ENCODE measurements around the gene VWA1.

The VWA1 gene, protein sequence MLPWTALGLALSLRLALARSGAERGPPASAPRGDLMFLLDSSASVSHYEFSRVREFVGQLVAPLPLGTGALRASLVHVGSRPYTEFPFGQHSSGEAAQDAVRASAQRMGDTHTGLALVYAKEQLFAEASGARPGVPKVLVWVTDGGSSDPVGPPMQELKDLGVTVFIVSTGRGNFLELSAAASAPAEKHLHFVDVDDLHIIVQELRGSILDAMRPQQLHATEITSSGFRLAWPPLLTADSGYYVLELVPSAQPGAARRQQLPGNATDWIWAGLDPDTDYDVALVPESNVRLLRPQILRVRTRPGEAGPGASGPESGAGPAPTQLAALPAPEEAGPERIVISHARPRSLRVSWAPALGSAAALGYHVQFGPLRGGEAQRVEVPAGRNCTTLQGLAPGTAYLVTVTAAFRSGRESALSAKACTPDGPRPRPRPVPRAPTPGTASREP

DNA sequence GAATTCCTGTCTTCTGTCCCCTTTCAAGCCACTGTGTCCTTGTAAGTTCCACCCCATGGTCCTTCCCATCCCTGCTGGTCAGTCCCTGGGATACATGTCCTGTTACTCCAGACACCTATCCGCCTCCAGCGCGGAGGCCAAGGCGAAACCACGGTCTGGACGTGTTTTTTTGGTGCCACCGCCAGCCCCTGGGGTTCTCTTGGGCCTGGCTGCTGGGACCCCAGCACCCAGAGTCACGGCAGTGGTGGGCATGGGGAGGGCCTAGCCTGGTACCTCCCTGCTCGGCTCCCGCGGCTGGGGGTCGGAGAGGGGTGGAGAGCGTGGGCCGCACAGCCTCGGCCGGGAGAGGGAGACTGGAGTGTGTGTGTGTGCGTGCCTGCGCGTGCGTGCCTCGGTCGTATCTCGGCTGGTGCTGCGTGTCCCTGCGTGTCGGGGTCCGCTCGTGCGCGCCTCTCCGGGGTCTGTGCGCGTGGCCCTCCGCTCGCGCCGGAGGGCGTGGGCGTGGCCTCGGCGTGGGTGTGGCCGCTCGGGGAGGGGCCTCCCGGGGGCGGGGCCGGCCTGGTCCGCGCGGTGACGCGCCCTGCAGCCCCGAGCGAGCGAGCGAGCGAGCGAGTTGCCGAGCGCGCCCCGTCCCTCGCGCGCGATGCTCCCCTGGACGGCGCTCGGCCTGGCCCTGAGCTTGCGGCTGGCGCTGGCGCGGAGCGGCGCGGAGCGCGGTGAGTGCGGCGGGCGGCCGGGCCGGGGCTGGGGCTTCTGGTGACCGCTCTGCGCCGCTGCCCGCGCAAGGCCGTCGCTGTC lies at the start of gene VWA1:
TSS of gene VWA1 (plus strand) at position 585 of the 798 bp plus-strand sequence. CDS start at position 644, 59 bp downstream.
- peak; percentile 77 for DNase-seq (ENCODE audit: low spot score)

DNA sequence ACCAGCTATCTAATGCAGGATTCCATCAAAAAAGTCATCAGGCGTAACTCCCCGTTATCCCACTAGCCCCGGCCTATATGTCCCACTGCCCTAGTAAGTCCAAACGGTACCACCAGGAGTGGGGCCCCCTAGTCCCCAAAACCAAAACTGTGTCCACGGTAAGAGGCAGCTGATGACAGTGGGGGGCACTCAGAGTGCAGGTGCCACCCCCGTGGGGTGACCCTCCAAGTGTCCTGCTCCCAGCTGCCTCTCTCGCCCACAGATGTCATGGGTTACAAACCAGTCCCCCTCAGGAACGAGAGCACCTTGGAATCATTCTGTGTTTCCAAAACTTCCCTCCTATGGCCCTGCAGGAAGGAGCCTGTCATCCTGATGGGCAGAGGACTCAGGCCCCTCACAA lies 49.6 kb upstream of the VWA1 start:
- DNase-seq (ENCODE audit: low spot score): no peak

DNA sequence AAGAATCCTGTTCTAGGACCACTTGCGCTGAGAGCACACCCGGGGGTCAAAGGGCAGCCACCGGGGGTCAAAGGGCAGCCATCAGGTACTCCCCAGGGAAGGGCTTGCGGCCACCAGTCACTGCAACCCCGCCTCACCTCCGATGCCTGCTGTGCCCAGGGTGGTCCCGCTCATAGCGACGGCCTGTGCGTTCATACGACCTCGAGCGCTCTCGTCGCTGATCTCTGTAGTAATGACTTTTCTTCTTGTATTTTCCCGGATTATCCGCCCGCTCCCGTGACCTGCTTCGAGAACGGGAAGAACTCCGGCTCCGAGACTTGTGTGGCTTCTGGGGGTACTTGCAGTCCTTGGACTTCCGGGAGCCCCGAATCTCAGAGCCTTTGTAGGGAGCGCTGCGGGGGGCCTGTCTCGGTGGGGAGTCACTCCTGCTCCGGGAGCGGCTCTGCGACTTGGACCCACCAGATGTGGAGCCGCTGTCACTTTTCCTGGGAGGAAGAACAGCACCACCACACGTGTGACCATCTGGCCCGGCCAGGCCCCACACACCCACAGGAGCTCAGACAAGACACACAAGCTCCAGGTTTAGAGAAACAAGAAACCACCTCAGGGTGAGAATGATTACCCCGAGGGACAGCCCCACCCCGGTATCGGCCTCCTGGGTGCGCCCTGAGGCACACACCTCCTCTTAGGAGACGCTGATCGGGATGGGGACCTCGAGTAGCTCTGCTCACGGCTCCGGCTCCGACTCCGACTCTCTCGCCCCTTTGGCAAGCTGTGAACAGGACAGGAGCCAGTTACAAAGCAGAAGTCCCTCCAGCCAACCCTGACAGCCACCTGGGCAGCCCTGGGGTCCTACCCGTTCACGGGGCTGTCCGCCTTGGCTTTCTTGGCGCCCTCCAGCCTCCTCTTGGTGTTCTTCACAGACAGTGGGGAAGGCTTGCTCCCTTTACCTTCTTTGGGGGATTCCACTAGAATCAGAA lies 48.1 kb upstream of the VWA1 start:
- DNase-seq (ENCODE audit: low spot score): no peak

DNA sequence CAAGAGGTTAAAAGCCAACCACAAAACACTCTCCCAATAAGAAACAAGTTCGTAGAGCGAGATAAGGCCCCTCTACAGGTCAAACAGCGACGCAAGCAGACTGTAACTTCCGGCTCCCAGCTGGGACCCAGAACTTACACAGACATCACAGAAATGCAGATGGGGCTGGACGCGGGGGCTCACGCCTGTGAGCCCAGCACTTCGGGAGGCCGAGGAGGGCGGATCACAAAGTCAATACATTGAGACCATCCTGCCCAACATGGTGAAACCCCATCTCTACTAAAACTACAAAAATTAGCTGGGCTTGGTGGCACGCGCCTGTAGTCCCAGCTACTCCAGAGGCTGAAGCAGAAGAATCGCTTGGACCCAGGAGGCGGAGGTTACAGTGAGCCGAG lies 47.4 kb upstream of the VWA1 start:
- no peak for DNase-seq (ENCODE audit: low spot score)

DNA sequence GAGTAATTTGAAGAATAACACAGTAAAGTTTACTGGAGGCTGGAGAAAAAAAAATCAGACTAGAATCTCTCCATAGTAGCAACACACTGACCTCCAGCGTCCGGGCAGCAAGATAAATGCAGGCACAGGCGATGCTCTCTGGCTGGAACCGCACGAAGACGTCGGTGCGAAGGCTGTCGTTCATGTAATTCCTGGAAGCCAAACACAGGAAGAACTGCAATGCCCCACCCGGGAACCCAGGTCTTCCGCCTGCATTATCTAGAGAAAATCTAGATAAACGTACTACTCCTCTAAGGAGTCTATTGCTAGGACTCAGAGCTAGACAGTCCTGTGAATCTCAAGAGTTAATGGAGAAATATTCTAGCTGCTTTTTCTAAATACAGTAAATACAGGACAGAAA lies 44.8 kb upstream of the VWA1 start:
- DNase-seq (ENCODE audit: low spot score): no peak

DNA sequence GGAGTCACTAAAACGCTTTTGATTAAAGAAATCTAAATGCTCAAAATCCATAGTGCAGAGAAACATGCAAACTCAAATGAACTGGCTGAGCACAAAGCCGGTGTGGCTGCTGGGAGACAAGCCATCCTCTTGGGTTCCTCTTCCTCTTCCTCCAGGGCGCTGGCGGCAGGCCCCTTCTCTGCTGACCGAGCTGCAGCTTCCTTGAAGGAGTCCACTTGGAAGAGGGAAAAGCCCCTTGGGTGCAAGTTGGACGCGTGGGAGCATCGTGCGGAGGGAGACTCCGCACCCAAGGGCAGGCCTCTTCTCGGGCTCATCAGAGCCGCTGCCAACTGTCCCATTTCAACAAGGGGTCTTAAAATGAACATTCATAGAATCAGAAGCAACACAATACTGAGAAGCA lies 44.3 kb upstream of the VWA1 start:
- DNase-seq (ENCODE audit: low spot score): no peak

DNA sequence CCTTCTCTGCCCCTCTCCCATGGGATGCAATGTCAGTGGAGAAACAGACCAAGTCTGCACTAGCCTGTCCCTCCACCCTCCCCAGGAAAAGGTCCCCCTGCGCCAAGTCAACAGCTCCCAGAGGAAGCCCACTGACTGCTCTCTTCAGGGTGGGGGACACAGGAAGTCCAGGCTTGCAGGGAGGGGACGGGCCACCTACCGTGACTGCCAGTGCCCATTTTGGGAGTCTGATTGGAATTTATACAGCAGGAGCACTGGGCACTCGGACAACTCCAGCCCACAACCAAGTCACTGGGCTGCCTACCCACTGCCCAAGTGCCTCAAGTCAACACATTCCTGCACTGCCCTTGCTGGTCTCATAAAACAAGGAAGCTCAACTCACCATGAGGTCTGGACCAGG lies 42.5 kb upstream of the VWA1 start:
- DNase-seq (ENCODE audit: low spot score): no peak

DNA sequence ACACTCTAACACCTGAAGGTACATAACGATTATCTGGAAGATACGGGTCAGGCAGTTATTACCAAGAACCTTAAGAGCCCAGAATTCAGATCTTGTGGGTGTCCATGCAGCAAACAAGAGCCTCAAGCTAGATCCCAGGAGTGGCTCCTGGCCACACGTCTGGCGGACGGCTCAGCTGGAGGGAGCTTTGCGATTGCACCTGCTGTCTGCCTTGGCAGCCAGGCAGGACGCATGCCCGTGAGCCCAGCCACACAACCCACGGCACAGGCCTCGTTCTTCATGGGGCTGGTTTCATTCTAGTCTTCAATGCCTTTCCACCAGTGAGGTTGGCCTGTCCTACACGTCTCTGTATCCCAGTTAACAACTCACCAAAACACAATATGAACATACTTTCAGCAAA lies 42.1 kb upstream of the VWA1 start:
- DNase-seq (ENCODE audit: low spot score): no peak

DNA sequence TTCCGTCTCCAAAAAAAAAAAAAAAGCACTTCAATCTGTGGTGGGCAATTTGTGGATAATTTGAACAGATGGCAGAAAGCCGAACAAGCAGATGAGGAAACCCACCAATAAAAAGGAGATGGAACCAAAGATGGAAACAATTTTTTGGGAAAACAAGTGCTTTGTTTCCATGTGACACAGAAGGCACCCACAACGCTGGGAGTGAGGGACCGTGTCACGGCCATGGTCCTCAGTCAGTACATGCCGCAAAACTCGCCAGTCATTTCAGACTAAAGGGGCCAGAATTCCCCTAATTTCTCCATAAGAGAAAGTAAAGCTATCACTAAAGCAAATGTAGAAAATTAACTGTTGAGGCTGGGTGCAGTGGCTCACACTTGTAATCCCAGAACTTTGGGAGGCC lies 41.4 kb upstream of the VWA1 start:
- no peak for DNase-seq (ENCODE audit: low spot score)

DNA sequence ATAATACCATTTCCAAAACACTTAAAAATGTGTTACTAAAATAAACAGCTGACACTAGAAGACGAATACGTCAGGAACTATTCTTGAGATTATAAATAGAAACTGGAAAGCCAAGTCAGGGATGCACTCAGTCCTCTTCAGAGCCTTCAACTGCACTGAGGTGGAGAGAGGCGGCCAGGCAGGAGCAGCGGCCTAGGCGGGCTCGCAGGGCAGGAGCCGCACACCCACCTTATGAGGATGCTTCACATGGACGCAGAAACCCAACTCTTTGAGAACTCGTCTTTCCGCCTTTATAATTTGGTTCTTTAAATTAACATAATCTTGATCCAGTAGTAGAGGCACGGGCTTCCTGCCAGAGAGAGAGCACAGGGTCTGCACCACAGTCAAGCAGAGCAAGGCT lies 40.3 kb upstream of the VWA1 start:
- DNase-seq (ENCODE audit: low spot score): no peak

DNA sequence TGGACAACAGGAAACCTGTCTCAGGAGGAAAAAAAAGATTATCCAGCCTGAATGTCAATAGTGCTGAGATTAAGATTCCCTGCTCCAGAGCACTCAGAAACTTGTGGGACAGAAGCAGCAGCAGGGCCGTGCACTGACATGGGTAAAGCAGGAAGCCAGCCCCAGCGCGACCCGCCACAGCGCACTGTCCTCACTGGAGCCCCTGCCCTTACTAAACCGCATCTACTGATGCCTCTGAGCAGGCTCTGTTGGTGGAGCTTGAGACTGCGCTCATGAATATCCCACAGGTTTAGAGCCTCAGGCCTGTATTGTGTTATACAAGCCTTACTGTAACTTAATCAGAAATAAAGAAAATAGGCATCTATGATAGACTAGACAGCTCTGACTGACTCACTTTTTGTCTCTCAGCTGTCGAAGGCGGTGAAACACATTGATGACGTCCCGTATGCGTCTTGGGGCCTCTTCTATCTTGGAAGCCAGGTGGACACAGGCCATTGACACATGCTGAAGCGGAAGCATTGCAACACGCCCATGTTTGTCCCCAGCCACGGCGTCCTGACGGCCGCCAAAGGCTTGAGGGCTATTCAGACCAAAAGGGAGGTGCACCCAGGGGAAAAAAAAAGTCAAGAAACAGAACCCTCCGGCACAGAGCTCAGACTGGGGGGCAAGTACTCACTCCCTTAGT lies 37.5 kb upstream of the VWA1 start:
- DNase-seq (ENCODE audit: low spot score): no peak

DNA sequence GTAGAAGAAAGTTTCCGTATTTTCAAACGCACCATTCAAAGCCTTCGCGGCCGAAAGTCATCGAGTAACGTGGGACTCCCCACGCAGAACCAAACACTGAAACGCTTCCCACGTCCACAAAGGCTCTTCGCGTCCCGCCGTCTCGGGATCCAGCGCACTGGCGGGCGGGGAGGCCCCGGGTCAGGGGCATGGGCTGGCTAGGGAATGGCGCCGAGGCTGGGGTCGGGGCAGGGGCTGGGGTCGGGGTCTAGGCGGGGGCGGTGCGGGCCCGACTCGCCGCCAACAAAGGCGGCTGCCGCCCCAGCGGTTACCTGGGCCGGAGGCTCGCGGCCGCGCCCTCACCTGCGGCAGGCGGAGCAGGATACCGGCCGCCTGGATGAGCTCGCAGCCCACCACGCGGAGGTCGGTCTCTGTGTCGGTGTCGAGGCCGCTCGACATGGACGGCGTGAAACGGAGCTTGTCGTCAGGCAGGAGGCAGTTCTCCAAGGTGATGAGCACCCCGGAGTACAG lies 36.8 kb upstream of the VWA1 start:
- DNase-seq (ENCODE audit: low spot score): no peak

DNA sequence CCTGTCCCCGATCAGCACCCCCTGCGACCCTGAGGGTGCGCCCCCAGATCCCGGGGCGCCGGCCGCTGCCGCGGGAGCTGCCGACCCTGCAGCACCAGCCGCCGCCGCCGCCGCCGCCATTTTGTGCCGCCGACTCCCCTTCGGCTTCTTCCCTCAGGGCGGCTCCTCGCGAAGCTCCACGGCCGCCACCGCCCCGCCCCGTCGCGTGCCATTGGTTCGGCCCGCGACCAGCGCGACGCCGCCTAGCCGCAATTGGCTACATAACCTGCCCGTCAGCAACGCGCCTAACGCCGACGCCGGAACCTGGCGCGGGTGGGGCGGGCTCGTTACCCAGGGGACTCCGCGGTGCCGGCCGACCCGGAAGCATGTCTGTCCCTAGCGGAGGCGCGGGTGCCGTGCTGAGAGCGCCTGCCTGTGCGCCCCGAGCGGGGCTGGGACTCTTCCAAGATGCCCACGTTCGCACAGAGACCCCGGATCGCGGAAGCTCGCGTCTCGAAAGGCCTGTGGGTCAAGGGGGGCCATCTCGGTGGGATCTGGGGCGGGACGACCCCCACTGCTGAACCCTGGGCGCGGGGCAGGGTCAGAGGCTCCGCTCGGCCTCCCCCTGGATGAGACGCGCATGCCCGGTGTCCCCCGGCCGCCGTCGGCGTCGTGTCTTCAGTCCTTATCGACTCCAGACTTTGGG lies 36.2 kb upstream of the VWA1 start, which contains the start of gene CCNL2:
TSS of gene CCNL2 (minus strand) at position 149 of the 685 bp plus-strand sequence. CDS start at position 120, 29 bp downstream.
- peak; percentile 96 for DNase-seq (ENCODE audit: low spot score)

DNA sequence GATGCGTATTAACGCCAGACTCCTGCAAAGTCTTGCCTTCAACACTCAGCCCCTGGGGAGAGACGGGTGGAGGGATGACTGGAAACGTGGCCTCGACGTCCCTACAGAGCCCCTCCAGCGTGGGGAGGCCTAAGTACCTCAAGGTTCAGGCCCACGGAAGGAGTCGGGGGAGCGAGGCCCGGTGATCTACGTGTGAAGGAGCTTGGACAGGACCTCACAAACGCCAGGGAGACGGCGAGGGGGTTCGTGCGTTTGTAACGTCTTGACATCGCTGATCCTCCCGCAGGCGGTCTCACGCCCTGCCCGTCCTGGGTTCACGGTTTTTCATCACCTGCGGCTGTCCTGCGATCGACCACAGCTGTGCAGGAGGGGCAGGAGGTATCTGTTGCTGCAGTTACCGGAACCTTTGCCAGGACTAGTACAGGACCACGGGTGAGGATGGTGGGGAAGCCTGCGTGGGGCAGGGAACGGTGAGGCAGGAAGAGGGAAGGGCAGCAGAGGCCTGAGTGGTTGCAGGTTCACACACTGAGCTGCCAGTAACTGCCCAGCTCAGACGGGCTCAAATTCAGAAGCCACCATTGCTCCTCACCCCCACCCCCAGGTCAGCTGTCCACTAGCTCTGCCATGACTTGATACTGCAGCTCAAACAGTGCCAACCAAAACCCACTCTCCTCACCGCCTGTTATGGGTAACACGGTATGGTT lies 35.5 kb upstream of the VWA1 start:
- no peak for DNase-seq (ENCODE audit: low spot score)

DNA sequence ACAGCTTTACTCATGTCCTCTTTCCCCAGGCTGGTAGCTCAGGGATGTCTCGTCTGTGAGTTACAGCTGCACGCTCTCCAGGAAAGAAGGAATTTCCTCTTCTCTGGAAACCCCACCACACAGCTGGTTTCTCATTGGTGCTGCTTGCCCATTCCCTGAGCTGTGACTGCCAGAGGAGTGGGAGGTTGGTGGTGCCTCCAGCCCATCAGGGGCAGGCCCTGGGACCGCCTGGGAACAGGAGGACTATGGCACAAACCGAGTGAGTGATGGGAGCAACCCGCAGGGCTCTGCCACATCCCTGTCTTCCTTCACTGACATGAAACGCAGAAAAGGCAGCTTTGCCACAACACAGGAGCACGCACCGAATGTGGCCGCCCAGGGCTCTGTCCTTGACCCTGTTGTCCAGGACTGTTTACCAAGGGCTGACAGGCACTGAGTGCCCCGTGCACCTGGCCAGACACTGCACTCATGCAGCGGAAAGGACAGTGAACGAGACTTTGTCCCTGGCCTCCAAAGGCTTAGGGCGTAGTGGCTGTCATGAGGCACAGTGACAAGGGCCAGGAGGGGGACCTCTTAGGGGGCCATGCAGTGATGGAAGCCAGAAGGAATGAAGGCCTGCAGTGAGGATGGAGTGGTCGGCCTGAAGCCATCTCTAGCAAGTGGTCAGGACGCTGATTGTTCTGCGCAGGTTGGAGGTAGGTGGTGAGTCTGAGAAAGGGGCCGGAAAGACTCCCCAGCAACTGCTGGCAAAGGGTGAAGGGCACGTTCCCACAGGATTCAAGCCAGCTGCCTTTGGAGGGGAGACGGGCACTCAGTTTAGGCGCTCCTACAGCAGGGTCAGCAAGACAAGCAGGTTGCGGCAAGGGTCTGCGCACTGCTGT lies 34.7 kb upstream of the VWA1 start:
- DNase-seq (ENCODE audit: low spot score): no peak

DNA sequence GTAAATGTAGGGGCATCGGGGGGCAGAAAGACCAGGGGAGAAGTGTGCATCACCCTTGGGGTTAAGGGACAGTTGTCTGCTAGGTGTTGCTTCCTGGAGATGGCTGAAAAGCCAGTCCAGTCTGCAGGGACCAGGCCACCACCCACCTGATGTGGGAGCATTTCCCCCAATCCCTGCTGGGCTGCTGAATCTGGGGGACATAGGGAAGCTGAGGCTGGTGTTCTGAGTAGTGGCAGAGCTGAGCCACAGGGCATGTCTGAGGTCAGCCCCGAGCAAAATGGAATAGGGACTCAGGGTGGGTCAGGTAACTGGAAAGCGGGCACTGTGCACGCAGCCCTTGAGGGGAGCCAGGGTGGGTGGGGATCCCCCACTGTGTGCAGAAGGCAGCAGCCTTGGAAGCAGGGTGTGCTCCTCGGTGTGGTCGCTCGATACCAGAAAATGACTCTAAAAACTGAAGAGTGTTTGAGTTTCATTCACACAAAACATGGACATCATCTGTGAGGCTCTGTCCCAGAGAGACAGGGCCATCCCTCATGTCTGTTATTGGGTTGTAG lies 34.0 kb upstream of the VWA1 start:
- DNase-seq (ENCODE audit: low spot score): no peak

DNA sequence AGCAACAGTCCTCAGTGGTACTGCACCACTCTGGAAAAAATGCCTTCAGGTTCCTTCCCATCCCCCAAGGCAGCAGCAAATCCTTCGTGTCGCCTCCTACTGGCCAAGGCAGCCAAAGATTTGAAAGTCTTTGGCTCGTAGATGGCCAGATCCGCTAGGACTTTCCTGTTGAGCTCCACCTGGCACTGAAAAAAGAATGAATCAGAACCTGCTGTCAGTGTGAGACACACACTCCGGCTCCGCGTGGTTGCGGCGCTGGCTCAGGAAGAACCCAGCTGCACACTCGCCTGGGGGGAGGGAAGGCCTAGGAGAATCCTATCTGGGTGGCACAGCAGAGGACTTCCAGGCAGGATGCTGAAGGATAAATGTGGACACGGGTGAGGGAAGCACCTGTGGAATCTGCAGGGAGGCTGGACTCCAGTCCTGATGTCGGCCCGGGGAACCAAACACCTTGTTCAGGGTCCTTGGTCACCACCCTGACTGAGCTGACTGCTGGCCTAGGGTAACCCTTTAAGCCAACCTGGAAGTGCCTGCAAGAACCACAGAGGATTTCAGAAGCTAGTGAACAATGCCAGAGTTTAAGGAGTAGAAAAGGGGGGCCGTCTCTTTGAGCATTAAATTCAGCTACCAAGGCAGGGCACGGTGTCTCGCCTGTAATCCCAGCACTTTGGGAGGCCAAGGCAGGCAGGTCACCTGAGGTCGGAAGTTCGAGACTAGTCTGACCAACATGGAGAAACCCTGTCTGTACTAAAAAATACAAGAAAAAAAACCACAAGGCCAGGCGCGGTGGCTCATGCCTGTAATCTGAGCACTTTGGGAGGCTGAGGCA lies 33.2 kb upstream of the VWA1 start:
- DNase-seq (ENCODE audit: low spot score): no peak
